GM23338 (cell line): ENCODE data around the gene FLNC. TPM values are rescaled to one million over a fixed set of nuclear protein-coding genes. Genes with fewer than 3 reads are reported as not detected.

Experiments
- ATAC-seq: fragments of 200-7000 bp; cut with Tn5 transposase; 3 replicates; pipeline ENCODE4 v1.9.1; 2020
- DNase-seq: peaks from one replicate; pipeline ENCODE4 v3.0.0-alpha.2; 2015; ENCODE audit warnings: low spot score
- H2AFZ ChIP-seq: fragments of 200-600 bp; sonication (generic); 2 replicates; pipeline ENCODE4 v1.8.0; 2016; ENCODE audit warnings: antibody characterized with exemption, mild to moderate bottlenecking, moderate library complexity
- H3F3A ChIP-seq: fragments of 200-600 bp; sonication (generic); replicated peaks from 2 replicates; pipeline ENCODE4 v1.8.0; 2017; ENCODE audit warnings: antibody characterized with exemption, mixed run types, low read depth
- H3K27ac ChIP-seq: fragments of 200-600 bp; sonication (generic); 2 replicates; pipeline ENCODE4 v1.6.1; 2016; ENCODE audit warnings: low read depth
- H3K27me3 ChIP-seq: fragments of 200-600 bp; sonication (generic); 2 replicates; pipeline ENCODE4 v1.8.0; 2016; ENCODE audit warnings: mild to moderate bottlenecking, mixed run types, moderate library complexity; ENCODE audit not compliant: insufficient read depth
- H3K36me3 ChIP-seq: fragments of 200-600 bp; sonication (generic); 2 replicates; pipeline ENCODE4 v1.8.0; 2016; ENCODE audit warnings: mild to moderate bottlenecking; ENCODE audit not compliant: insufficient read depth
- H3K4me1 ChIP-seq: fragments of 200-600 bp; sonication (generic); 2 replicates; pipeline ENCODE4 v1.8.0; 2016; ENCODE audit warnings: mild to moderate bottlenecking, moderate library complexity; ENCODE audit not compliant: insufficient read depth
- H3K4me2 ChIP-seq: fragments of 200-600 bp; sonication (generic); 2 replicates; pipeline ENCODE4 v1.7.1; 2017; ENCODE audit warnings: mixed run types
- H3K4me3 ChIP-seq: fragments of 200-600 bp; sonication (generic); 2 replicates; pipeline ENCODE4 v1.6.1; 2016; ENCODE audit warnings: mixed run types
- H3K79me2 ChIP-seq: fragments of 200-600 bp; sonication (generic); replicated peaks from 2 replicates; pipeline ENCODE4 v1.8.0; 2017; ENCODE audit warnings: mild to moderate bottlenecking; ENCODE audit not compliant: insufficient read depth
- H3K9me2 ChIP-seq: fragments of 200-600 bp; sonication (generic); 2 replicates; pipeline ENCODE4 v1.8.0; 2017; ENCODE audit not compliant: insufficient read depth
- H4K20me1 ChIP-seq: fragments of 200-600 bp; sonication (generic); replicated peaks from 2 replicates; pipeline ENCODE4 v1.8.0; 2017; ENCODE audit warnings: mild to moderate bottlenecking; ENCODE audit not compliant: insufficient read depth
- H3K27ac Mint-ChIP-seq: 2 replicates; pipeline ENCODE4 v1.8.0; 2020; ENCODE audit warnings: inconsistent platforms, mild to moderate bottlenecking, moderate library complexity, mixed read lengths
- H3K27me3 Mint-ChIP-seq: 3 replicates; pipeline ENCODE4 v1.8.0; 2022; ENCODE audit warnings: low read depth, mild to moderate bottlenecking, moderate library complexity, mixed read lengths, inconsistent platforms; ENCODE audit not compliant: insufficient read depth, poor library complexity
- H3K36me3 Mint-ChIP-seq: 3 replicates; pipeline ENCODE4 v1.8.0; 2021; ENCODE audit warnings: low read depth, mild to moderate bottlenecking, inconsistent platforms, moderate library complexity, mixed read lengths
- H3K4me1 Mint-ChIP-seq: 3 replicates; pipeline ENCODE4 v1.8.0; 2020; ENCODE audit warnings: mild to moderate bottlenecking, inconsistent platforms, mixed read lengths
- H3K4me3 Mint-ChIP-seq: 3 replicates; pipeline ENCODE4 v1.8.0; 2021; ENCODE audit warnings: moderate library complexity, mild to moderate bottlenecking, inconsistent platforms, mixed read lengths
- H3K9me3 Mint-ChIP-seq: 3 replicates; pipeline ENCODE4 v1.8.0; 2020; ENCODE audit warnings: moderate library complexity, mild to moderate bottlenecking, inconsistent platforms, mixed read lengths
- CREB1 ChIP-seq: fragments of 250-450 bp; sonication (Bioruptor Pico); IDR thresholded peaks from 2 replicates; pipeline ENCODE4 v1.5.0; 2020; ENCODE audit warnings: low read depth, mild to moderate bottlenecking, moderate library complexity
- ETS1 ChIP-seq: IDR thresholded peaks from 2 replicates; pipeline ENCODE4 v1.6.1; 2016; ENCODE audit warnings: antibody characterized with exemption
- EZH2 ChIP-seq: fragments of 200-600 bp; sonication (generic); IDR thresholded peaks from one replicate; pipeline ENCODE4 v1.8.0; 2017; ENCODE audit warnings: antibody characterized with exemption, mild to moderate bottlenecking, low read depth; ENCODE audit not compliant: unreplicated experiment
- EZH2phosphoT487 ChIP-seq: fragments of 200-600 bp; sonication (generic); IDR thresholded peaks from one replicate; pipeline ENCODE4 v1.8.1; 2018; ENCODE audit warnings: antibody characterized with exemption; ENCODE audit not compliant: unreplicated experiment
- JUNB ChIP-seq: IDR thresholded peaks from one replicate; pipeline ENCODE4 v1.6.1; 2016; ENCODE audit warnings: antibody characterized with exemption; ENCODE audit not compliant: unreplicated experiment
- NANOG ChIP-seq: IDR thresholded peaks from 2 replicates; pipeline ENCODE4 v1.6.1; 2016; ENCODE audit warnings: antibody characterized with exemption, borderline replicate concordance
- POLR2AphosphoS5 ChIP-seq: IDR thresholded peaks from 2 replicates; pipeline ENCODE4 v1.6.1; 2016; ENCODE audit warnings: antibody characterized with exemption, low read depth
- REST ChIP-seq: IDR thresholded peaks from one replicate; pipeline ENCODE4 v1.6.1; 2018; ENCODE audit warnings: antibody characterized with exemption; ENCODE audit not compliant: unreplicated experiment
- STAT1 ChIP-seq: IDR thresholded peaks from one replicate; pipeline ENCODE4 v1.6.1; 2016; ENCODE audit warnings: antibody characterized with exemption; ENCODE audit not compliant: unreplicated experiment
- ZNF114 ChIP-seq: fragments of 250-450 bp; sonication (Bioruptor Pico); IDR thresholded peaks from 2 replicates; pipeline ENCODE4 v1.5.0; 2020; ENCODE audit warnings: mild to moderate bottlenecking, moderate library complexity
- ZNF331 ChIP-seq: fragments of 250-450 bp; sonication (Bioruptor Pico); IDR thresholded peaks from 2 replicates; pipeline ENCODE4 v1.5.0; 2020; ENCODE audit warnings: low read depth, mild to moderate bottlenecking, moderate library complexity
- ZNF462 ChIP-seq: fragments of 250-450 bp; sonication (Bioruptor Pico); IDR thresholded peaks from 2 replicates; pipeline ENCODE4 v1.5.0; 2020; ENCODE audit warnings: mild to moderate bottlenecking, moderate library complexity
- polyA plus RNA-seq: library from polyadenylated mRNA; unstranded; fragments of >200 nt; fragmentation: Nextera tagmentation; extraction: Ambion mirVana; gene quantifications from 2 replicates; pipeline ENCODE4 v1.2.1, GENCODE V29; 2016
- total RNA-seq: library from RNA; depleted of rRNA; stranded (reverse); fragments of >200 nt; shearing (Covaris generic); gene quantifications from 2 replicates; pipeline ENCODE4 v1.2.3, GENCODE V29; 2014
- TF ChIP-seq, protein P1 (sequence below), 2 experiments: fragments of 200-600 bp in 1 of 2; sonication (generic) in 1 of 2; conservative IDR thresholded peaks; 2 replicates each; pipeline versions ENCODE4 v1.5.1 to v1.6.1; 2016 to 2017; ENCODE audit warnings: antibody characterized with exemption in 2 of 2, low read depth in 2 of 2, mild to moderate bottlenecking in 2 of 2, moderate library complexity in 1 of 2

Gene FLNC
- total and polyA plus RNA-seq, 2 experiments from 2014 or later: 0.65 to 11.8 TPM

GRCh38 chr7:128826916-128827247, 3.3 kb upstream of the FLNC start:
- H3K79me2 ChIP-seq: no peaks in the 10 kb centered on the region
- Mint-ChIP-seq H3K4me3 (no peak overlapping the region), H3K27ac (no peak overlapping the region; the same call in 1 of the 2 replicates), H3K36me3 (no peaks in the 10 kb centered on the region), H3K9me3 (no peaks in the 10 kb centered on the region), H3K27me3 (peaks cover 40% of the 10 kb centered on the region), H3K4me1 (peaks cover 28% of the 10 kb centered on the region)
- peaks cover 39% of the 10 kb centered on the region for H3K27me3 ChIP-seq
- H3K9me2 ChIP-seq: no peaks in the 10 kb centered on the region
- DNase-seq (no peak), ATAC-seq (no peak)
- 0 out of 2 replicates have a peak, but pooled peaks cover 3% of the 10 kb centered on the region for H3F3A ChIP-seq
- no peak overlapping the region for H3K27ac ChIP-seq
- TF ChIP-seq STAT1: no peak
- no peak for TF ChIP-seq NANOG
- no peak for TF ChIP-seq ZNF331 (CRISPR knock-in tag)
- no peak for TF ChIP-seq CREB1
- TF ChIP-seq ZNF114 (CRISPR knock-in tag): no peak
- no peak for TF ChIP-seq POLR2AphosphoS5
- TF ChIP-seq EZH2phosphoT487: no peak
- TF ChIP-seq EZH2: no peak
- TF ChIP-seq ZNF462 (CRISPR knock-in tag): no peak
- no peak for TF ChIP-seq JUNB
- TF ChIP-seq ETS1: no peak
- TF ChIP-seq REST: no peak
- TF ChIP-seq, protein P1, sequence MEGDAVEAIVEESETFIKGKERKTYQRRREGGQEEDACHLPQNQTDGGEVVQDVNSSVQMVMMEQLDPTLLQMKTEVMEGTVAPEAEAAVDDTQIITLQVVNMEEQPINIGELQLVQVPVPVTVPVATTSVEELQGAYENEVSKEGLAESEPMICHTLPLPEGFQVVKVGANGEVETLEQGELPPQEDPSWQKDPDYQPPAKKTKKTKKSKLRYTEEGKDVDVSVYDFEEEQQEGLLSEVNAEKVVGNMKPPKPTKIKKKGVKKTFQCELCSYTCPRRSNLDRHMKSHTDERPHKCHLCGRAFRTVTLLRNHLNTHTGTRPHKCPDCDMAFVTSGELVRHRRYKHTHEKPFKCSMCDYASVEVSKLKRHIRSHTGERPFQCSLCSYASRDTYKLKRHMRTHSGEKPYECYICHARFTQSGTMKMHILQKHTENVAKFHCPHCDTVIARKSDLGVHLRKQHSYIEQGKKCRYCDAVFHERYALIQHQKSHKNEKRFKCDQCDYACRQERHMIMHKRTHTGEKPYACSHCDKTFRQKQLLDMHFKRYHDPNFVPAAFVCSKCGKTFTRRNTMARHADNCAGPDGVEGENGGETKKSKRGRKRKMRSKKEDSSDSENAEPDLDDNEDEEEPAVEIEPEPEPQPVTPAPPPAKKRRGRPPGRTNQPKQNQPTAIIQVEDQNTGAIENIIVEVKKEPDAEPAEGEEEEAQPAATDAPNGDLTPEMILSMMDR (conservative IDR thresholded peaks at IDR 0.05; ENCODE audit: low read depth in 2 of 2): no peak
- H3K4me2 ChIP-seq: no peak overlapping the region
- H3K36me3 ChIP-seq: no peaks in the 10 kb centered on the region
- no peak overlapping the region for H3K4me3 ChIP-seq
- no peaks in the 10 kb centered on the region for H4K20me1 ChIP-seq
- peaks cover 11% of the 10 kb centered on the region; the same call in 1 of the 2 replicates for H3K4me1 ChIP-seq
- no peak overlapping the region for H2AFZ ChIP-seq
